Heart left ventricle (tissue), 13 donors: ENCODE data around the gene HNRNPC.

Experiments used
- POLR2A ChIP-seq, 2 donors: fragments of 450-650 bp; IDR thresholded peaks; one replicate each; pipeline ENCODE4 v1.6.1; 2017; ENCODE audit warnings: antibody characterized with exemption in 2 of 2, mild to moderate bottlenecking in 2 of 2, moderate library complexity in 2 of 2
- TF ChIP-seq, protein P1 (sequence below), 12 donors: fragments of 200-600 bp; sonication (generic) in 4 of 12; IDR thresholded peaks; one replicate each; pipeline versions ENCODE4 v1.5.0 to v1.8.0; 2018 to 2022; ENCODE audit warnings: antibody characterized with exemption in 12 of 12, mild to moderate bottlenecking in 5 of 12
- donor health status: ischemic (EF 13 %, LVEDD 7.1; RV severe dilation, severe dysfunction).
- donor health status: DM: no; HTN: yes; CAD: no.
- donor health status: DM: no; HTN: no; CAD: no.
- donor health status: ischemic (EF 25% LVEDD 6.9; RV normal size, moderate dysfunction).
- donor health status: ischemic (EF 25% LVEDD 5.7; RV mildly dilated, moderate dysfunction).
- donor health status: ischemic (EF 35%, LVEDD 5.7; RV mildly dilated, moderate dysfunction).
- donor health status: nonischemic (EF 11% LVEDD 7.7; RV severe dilation, severe dysfunction).
- donor health status: DM: yes; HTN: yes; CAD: no.
- donor health status: PGD.
- donor health status: ischemic (EF 29% LVEDD 5.4; RV normal size, mild dysfunction).
- donor health status: nonischemic (EF 23%, LVEDD 6.1; RV moderate dilation, normal function).

DNA sequence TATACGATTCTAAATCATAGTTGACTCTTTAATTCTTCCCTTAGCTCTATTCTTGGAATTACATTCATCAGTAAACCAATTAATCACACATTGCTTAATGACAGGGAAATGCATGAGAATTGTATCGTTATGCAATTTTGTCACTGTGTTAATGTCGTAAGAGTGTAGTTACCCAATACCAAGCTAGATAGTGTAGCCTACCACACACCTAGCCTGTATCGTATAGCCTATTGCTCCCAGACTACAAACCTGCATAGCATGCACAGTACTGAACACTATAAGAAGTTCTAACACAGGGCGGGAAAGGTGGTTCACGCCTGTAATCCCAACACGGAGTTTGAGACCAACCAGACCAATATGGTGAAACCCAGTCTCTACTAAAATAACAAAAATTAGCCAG lies 24.7 kb downstream of the HNRNPC start:
- TF ChIP-seq, protein P1, sequence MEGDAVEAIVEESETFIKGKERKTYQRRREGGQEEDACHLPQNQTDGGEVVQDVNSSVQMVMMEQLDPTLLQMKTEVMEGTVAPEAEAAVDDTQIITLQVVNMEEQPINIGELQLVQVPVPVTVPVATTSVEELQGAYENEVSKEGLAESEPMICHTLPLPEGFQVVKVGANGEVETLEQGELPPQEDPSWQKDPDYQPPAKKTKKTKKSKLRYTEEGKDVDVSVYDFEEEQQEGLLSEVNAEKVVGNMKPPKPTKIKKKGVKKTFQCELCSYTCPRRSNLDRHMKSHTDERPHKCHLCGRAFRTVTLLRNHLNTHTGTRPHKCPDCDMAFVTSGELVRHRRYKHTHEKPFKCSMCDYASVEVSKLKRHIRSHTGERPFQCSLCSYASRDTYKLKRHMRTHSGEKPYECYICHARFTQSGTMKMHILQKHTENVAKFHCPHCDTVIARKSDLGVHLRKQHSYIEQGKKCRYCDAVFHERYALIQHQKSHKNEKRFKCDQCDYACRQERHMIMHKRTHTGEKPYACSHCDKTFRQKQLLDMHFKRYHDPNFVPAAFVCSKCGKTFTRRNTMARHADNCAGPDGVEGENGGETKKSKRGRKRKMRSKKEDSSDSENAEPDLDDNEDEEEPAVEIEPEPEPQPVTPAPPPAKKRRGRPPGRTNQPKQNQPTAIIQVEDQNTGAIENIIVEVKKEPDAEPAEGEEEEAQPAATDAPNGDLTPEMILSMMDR (IDR thresholded peaks at IDR 0.05), result no peak
- TF ChIP-seq POLR2A (IDR thresholded peaks at IDR 0.05), result no peak
